Astrocyte of the spinal cord (primary cell): ENCODE measurements around the gene HS2ST1.

Experiments used
- DNase-seq: peaks from one replicate; pipeline ENCODE4 v3.0.0; 2011; ENCODE audit warnings: low read depth, low spot score
- H3K4me3 ChIP-seq: 2 replicates; pipeline ENCODE4 v1.5.1; 2011; ENCODE audit warnings: low read depth, mild to moderate bottlenecking, low read length, moderate library complexity
- in situ Hi-C: cut with HindIII; loops from 2 replicates; pipeline ENCODE4 v1.10.0; 2017; ENCODE audit warnings: low sequenced_read_pairs
- TF ChIP-seq, protein P1 (sequence below): IDR thresholded peaks from 2 replicates; pipeline ENCODE4 v1.5.1; 2012; ENCODE audit warnings: low read depth, mild to moderate bottlenecking, low read length, inconsistent platforms

The HS2ST1 gene

GRCh38 chr1:87052400-87052799, 138.0 kb downstream of the HS2ST1 start:
- in situ Hi-C loops: no loop called here
- no peak for DNase-seq
- TF ChIP-seq, protein P1, sequence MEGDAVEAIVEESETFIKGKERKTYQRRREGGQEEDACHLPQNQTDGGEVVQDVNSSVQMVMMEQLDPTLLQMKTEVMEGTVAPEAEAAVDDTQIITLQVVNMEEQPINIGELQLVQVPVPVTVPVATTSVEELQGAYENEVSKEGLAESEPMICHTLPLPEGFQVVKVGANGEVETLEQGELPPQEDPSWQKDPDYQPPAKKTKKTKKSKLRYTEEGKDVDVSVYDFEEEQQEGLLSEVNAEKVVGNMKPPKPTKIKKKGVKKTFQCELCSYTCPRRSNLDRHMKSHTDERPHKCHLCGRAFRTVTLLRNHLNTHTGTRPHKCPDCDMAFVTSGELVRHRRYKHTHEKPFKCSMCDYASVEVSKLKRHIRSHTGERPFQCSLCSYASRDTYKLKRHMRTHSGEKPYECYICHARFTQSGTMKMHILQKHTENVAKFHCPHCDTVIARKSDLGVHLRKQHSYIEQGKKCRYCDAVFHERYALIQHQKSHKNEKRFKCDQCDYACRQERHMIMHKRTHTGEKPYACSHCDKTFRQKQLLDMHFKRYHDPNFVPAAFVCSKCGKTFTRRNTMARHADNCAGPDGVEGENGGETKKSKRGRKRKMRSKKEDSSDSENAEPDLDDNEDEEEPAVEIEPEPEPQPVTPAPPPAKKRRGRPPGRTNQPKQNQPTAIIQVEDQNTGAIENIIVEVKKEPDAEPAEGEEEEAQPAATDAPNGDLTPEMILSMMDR: no peak

GRCh38 chr1:87052961-87053360, 138.5 kb downstream of the HS2ST1 start:
- TF ChIP-seq, protein P1: no peak
- no peak overlapping the region for H3K4me3 ChIP-seq
- DNase-seq: no peak
- in situ Hi-C loops: no loop called here

More at GRCh38 chr1:87052400-87052799, 138.0 kb downstream of the HS2ST1 start:
- no peak overlapping the region for H3K4me3 ChIP-seq

- TF ChIP-seq, protein P1: no peak
- in situ Hi-C loops: no loop called here
- no peak for DNase-seq
- no peak overlapping the region for H3K4me3 ChIP-seq
Observed at GRCh38 chr1:87053446-87053845, 139.0 kb downstream of the HS2ST1 start.

- in situ Hi-C loops: no loop called here
- H3K4me3 ChIP-seq: no peak overlapping the region
- no peak for DNase-seq
- TF ChIP-seq, protein P1: no peak
Observed at GRCh38 chr1:87056974-87057373, 142.5 kb downstream of the HS2ST1 start.

- in situ Hi-C loops: no loop called here
- no peak overlapping the region for H3K4me3 ChIP-seq
- TF ChIP-seq, protein P1: no peak
- no peak for DNase-seq
Observed at GRCh38 chr1:87058343-87058649, 143.9 kb downstream of the HS2ST1 start.

- in situ Hi-C loops: no loop called here
- no peak overlapping the region for H3K4me3 ChIP-seq
- peak; percentile 27 for DNase-seq
- TF ChIP-seq, protein P1: no peak
Observed at GRCh38 chr1:87061742-87062156, 147.3 kb downstream of the HS2ST1 start.

DNA sequence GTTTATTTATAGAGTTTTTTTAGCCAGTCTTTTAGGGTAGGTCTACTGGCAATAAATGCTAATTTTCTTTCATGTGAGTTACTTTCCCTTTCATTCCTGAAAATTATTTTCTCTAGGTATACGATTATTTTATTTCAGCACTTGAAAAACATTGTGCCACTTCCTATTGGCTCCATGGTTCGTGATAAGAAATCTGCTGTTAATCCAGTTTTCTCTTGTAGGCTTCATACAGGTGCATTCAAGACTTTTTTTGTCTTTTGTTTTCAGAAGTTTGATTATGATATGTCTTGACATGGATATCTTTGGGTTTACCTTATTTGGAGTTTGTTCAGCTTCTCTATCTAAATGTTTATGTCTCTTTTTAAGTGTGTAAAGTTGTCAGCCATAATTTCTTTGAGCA, 148.3 kb downstream of the HS2ST1 start:
- in situ Hi-C loops: no loop called here

More for the DNA sequence above, 148.3 kb downstream of the HS2ST1 start:
- TF ChIP-seq, protein P1: no peak
- H3K4me3 ChIP-seq: no peak overlapping the region
- DNase-seq: no peak
